Left hindlimb (tissue), 1 donor: ENCODE data around the gene ST6GAL1.
"Not testable (repeated sequence)": the region's sequence is repeated elsewhere in the genome, so short reads cannot be mapped to it uniquely, and the experiment has no call there.

Experiments used
- DNase-seq: peaks from one replicate; pipeline ENCODE4 v3.0.0-alpha.2; 2018

The ST6GAL1 gene

DNA sequence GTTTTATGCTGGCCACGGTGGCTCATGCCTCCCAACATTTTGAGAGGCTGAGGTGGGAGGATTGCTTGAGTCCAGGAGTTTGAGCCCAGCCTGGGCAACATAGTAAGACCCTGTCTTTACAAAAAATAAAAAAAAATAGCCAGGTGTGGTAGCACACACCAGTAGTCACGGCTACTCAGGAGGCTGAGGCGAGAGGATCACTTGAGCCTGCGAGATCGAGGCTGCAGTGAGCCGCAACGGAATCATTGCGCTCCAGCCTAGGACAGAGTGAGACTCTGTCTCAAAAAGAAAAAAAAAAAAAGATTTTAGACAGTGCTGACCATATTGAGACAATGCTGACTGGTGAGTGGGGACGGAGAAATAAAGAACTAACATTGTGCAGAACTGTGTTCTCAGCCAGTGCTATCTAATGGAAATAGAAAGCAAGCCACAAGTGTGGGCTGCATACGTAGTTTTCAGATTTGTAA lies 67.2 kb downstream of the ST6GAL1 start:
- no peak for DNase-seq

- DNase-seq = no peak
Measured at GRCh38 chr3:186998937-186999368, 68.6 kb downstream of the ST6GAL1 start.

GRCh38 chr3:187000711-187001151 lies 70.4 kb downstream of the ST6GAL1 start:
- no peak for DNase-seq

GRCh38 chr3:187002915-187003314 lies 72.6 kb downstream of the ST6GAL1 start:
- DNase-seq = no peak

GRCh38 chr3:187005827-187006481 lies 75.6 kb downstream of the ST6GAL1 start:
- DNase-seq = no peak

GRCh38 chr3:187006864-187007630 lies 76.7 kb downstream of the ST6GAL1 start:
- no peak for DNase-seq

DNA sequence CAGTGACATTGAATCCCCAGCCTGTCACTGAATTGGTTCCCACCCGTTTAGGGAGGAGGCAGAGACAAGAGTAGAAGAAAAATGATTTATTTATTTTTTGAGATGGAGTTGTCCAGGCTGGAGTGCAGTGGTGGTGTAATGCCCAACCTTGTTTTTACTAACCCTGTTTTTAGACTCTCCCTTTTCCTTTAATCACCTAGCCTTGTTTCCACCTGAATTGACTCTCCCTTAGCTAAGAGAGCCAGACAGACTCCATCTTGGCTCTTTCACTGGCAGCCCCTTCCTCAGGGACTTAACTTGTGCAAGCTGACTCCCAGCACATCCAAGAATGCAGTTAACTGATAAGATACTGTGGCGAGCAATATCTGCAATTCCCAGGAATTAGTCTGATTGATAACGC lies 80.1 kb downstream of the ST6GAL1 start:
- not testable (repeated sequence) for DNase-seq

- no peak for DNase-seq
Measured at GRCh38 chr3:187011915-187012314, 81.6 kb downstream of the ST6GAL1 start.

- no peak for DNase-seq
Measured at GRCh38 chr3:187012609-187013051, 82.3 kb downstream of the ST6GAL1 start.

DNA sequence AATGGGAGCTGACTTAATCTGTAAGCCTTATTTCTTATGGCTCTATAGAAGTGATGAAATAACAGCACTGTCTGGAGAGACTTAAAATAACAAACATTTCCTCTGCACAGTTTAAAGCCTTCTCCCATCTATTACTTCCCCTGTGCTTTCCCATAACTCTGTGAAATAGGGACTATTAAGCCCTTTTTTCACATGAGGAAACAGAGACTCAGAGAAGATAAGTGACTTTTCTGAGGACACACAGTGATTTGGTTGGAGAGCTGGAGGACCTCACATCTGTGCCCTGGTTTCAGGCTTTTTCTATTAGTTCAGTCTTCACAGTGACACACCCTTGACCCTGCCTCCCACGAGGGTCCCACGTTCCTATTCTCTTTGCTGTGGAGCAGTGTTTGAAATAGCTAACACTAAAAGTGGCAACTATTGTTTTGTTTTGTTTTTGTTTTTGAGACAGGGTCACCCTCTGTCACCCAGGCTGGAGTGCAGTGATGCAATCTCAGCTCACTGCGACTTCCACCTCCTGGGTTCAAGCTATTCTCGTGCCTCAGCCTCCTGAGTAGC lies 82.9 kb downstream of the ST6GAL1 start:
- DNase-seq = no peak

GRCh38 chr3:187014417-187014864 lies 84.1 kb downstream of the ST6GAL1 start:
- DNase-seq = no peak

DNA sequence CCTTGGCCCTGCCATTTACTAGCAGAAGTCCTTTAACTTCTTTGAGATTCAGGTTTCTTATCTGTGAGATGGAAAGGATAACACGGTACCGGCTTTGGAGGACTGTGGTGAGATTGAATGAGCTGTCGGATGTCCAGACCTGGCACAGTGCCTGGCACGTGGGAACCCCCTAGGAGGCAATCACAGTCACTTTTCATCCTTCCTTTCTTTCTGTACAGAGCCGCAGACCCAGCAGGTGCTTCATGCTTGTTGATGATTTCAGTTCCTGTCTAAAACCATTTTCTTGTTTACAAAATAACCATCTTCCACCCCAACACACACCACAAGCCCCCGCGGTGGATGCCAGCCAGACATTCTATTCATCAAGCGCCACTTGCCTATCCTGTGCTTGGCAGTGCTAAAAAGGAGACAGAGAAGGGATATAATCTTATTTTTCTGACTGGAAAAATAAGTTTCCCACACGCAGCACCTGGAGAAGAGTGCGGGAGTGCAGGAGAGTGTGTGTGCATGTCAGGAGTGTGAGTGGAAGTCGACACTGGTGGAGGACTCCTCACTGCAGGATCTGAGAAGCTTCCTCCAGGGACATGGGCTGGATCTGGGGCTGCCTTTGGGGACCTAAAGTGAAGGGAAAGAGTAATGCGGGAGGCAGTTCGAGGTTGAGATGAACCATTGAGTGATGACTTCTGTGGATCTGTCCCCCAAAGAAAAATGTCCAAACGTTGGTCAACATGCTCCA lies 85.7 kb downstream of the ST6GAL1 start:
- DNase-seq = no peak

DNA sequence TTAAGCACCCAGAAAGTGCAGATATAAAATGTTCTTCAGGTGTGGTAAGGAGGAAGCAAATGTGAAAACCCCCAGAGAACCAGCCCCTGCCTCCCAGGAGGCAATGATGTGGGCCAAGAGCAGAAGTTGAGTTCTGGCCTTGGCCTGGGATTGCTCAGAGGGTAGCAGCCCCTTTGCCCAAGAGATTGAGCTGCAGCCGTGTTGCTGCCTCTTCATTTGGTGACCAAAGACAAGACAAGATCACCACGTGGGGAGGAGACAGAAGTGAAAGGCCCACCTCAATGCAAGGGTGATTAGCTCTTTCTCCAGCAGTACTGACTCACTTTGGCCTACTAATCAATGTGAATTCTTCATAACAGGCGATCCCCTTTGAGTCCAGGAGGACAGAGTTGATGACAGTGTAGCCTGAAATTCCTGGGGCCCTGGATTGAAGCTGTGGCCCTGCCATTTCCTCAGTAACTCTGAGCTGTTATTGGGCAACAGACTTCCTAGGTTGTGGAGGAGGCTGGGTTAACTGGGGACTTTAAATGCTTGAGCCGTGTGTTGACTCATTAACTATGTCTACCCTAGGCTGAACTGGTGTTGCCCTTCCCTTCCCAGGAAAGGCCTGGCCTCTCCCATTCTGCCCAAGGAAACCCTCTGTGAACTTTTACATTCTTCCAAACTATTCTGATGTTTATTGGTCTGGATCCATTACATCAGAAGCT lies 86.5 kb downstream of the ST6GAL1 start:
- DNase-seq = no peak

- DNase-seq = no peak
Measured at GRCh38 chr3:187017511-187018230, 87.3 kb downstream of the ST6GAL1 start.

GRCh38 chr3:187019542-187020072 lies 89.3 kb downstream of the ST6GAL1 start:
- DNase-seq = no peak

- no peak for DNase-seq
Measured at GRCh38 chr3:187020376-187020775, 90.0 kb downstream of the ST6GAL1 start.

DNA sequence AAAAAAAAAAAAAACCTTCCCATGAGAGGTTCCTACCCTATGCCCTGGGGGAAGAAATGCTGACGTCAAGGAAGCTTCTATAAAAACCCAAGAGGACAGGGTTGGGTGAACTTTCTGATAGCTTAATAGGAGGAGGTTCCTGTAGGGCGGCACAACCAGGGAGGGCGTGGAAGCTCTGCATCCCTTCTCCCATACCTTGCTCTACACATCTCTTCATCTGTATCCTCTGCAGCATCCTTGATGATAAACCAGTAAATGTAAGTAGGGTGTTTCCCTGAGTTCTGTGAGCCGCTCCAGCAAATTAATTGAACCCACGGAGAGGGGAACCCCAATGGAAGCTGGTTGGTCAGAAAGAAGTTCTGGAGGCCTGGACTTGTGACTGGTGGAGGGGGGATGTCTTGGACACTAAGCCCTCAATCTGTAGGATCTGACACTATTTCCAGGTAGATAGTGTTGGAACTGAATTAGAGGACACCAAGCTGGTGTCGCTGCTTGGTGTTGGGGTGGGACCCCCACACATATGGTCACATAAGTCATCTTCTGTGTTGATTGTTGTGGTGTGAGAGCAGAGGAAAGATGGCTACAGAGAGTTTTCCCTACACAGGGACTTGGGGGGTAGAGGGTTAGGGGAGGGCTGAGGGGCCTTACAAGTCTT lies 91.5 kb downstream of the ST6GAL1 start:
- no peak for DNase-seq

DNA sequence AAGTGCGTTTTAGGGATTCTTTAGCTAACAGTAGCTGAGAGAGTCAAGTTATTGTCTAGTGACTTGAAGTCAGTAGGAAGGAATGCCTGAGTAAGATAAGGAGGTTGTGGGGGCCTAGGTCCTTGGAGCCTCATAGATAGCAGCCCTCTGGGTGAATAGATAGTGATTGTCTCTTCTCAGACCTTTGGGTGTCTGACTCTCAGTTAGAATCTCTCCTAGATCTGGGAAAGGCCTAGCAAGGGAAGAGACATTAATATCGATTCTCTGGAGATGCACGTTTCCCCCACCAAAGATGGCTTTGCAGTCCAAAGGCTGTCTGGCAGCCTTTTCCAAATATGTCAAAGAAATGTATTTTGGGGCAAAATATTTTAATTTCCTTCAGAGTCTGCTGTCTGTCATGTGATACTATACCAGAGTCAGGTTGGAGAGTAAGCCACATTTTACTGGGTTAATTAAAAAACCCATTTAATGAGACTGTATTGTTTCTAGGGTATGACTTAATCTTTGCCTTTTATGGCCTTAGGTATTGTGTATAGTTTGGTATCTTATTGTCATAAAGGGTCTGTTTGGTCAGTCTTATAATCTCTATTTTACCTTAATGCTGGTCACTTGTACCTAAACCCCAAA lies 92.2 kb downstream of the ST6GAL1 start:
- no peak for DNase-seq

DNA sequence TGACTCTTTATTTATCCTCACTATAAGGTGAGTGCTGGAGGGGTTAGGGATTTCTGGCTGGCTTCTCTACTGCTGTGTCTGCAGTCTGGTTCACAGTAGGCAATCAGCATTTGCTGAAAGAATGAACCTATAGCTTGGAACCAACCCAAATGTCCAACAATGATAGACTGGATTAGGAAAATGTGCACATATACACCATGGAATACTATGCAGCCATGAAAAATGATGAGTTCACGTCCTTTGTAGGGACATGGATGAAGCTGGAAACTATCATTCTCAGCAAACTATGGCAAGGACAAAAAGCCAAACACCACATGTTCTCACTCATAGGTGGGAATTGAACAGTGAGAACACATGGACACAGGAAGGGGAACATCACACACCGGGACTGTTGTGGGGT lies 93.0 kb downstream of the ST6GAL1 start:
- not testable (repeated sequence) for DNase-seq

DNA sequence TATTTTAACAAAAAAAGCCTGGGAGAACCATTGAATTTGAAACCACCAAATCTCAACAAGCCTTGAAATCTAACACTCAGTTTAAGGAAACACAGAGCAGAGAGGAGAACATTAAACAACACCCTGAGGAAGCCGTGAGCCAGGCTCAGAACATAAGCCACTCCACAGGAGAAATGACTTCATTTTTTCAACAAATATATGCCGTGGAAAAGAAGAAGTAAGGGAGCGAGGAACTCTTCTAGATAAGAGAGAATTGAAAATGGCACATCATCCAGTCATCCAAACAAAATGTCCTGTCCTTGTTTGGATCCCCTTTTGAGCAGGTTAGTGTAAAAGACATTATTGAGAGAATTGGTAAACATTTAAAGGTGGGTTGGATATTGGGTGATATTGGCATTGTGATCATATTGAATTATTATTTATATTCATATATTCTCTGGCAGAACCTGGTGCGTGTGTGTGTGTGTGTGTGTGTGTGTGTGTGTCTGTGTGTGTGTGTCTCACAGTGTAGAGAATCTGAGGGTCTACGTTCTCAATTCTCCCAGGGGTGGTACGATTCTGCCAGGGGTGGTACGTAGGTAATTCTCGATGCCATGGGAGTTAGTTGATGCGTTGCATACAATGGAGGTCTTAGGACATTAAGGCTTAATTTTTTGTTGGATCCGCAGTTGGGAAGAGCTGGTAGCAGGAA lies 94.4 kb downstream of the ST6GAL1 start:
- DNase-seq = no peak
